HG03159 (cell line): ENCODE results near the gene PRRC2C.

Source experiments
- ATAC-seq: cut with Tn5 transposase; IDR thresholded peaks from one replicate; pipeline ENCODE4 v1.9.1; 2021; ENCODE audit warnings: mild to moderate bottlenecking, moderate library complexity; ENCODE audit not compliant: unreplicated experiment

Gene PRRC2C

GRCh38 chr1:171628225-171628624 is 142.9 kb downstream of the PRRC2C start:
- no peak for ATAC-seq

- no peak for ATAC-seq
Measured at GRCh38 chr1:171635661-171636060, 150.3 kb downstream of the PRRC2C start.

- ATAC-seq, result no peak
Measured at GRCh38 chr1:171636141-171636540, 150.8 kb downstream of the PRRC2C start.

DNA sequence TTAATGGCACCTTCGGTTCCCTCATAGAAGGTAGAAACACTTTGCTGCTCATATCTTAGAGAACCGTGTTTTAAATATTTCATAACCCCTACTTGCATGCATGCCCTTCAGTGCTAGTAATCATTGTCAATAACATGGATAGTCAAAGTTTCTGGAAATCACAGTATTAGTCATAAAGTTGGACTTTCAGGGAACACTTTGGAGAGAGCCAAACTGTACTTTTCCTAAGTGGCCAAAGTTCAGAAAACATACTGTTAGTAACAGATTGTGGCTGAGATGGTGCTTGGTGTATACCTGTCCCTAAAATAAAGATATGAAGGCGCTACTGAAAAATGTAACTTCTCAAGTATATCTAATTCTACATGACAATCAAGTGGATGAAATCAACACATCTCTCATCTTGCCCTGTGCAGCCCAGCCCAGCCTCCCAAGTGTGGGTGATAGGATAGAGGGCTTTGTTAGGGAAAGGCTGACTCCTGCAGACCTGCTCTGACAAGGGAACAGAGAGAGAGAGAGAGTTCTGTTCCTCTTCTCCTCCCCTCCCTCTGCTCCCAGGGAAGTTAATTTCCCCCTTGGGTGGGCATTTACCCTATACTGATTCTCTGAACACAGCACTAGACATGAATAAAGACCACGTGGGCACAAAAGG is 152.7 kb downstream of the PRRC2C start:
- ATAC-seq, result no peak

- ATAC-seq, result no peak
Measured at GRCh38 chr1:171640225-171640624, 154.9 kb downstream of the PRRC2C start.

DNA sequence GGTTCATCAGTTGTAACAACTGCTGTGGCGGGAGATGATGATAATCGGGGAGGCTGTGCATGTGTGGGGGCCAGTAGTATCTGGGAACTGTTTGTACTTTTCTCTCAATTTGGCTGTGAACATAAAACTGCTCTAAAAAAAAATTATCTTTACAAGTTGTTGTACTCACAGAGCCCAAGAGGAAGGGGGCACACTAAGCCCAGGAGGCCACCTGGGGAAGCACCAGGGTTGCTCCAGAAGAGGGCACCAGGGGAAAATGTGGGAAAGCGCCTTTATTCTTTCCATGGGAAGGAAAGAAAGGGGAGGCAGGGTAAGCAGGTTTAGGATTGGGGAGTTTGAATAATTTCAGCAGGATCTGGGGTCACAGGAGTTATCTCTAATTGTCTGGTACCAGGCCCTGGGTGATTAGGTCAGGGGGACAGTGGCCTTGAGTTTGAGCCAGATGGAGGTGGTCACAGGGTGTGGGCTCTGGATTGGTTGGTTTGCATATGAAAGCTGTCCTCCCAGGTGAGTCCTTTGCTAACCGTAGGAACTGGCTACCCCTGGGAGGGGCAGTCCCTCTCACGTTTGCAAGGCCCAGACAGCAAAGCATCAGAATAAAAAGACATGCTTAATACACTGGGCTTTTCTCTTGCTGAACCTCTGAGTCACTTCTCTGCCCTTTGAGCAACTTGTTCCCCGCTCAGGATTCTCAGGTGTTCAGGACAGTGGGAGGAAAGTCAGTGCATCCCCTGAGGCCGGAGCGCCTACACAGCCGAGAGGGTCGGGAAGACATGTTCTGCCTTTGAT is 155.9 kb downstream of the PRRC2C start:
- ATAC-seq, result no peak

DNA sequence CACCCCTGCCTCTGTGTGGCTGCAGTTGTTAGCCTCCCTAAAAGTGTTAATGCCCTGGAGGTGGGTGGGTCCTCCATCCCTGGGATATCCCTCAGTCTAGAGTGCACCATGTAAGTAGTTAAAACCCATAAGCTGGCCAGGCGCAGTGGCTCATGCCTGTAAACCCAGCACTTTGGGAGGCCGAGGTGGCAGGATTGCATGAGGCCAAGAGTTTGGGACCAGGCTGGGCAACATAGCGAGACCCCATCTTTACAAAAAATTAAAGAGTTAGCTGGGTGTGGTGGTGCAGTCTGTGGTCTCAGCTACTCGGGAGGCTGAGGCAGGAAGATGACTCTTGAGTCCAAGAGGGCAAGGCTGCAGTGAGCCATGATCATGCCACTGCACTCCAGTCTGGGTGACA is 156.9 kb downstream of the PRRC2C start:
- ATAC-seq, result no peak
